Stimulated activated CD4-positive, alpha-beta T cell treated with anti-CD3 and anti-CD28 coated beads, Interleukin-15, amount 100 ng/mL, for 48 hours (primary cell): ENCODE measurements around the gene CRYBB3.
"Not testable (repeated sequence)": the region's sequence is repeated elsewhere in the genome, so short reads cannot be mapped to it uniquely, and the experiment has no call there.

Experiments
- DNase-seq, 2 donors: peaks; one replicate each; pipeline ENCODE4 v3.0.0-alpha.2; 2020; ENCODE audit warnings: low read depth in 2 of 2

The CRYBB3 gene

DNA sequence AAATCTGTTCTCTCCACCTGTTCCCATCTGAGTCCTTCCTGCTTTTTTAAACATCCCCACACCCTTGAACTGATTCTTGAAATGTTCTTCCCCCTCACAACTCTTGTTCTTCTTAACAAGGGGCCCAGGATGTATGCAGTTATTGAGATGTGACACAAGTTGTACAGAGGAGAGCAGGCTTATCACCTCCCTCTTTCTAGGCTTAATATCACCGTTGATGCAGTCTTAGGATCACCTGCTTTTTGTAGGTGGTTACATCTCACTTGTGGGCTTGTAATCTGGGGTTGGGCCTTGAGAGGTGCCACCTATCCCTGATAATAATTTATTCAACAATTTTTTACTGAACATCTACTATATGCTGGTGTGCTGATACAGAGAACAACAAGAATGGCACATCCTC, 6.2 kb downstream of the CRYBB3 start:
- DNase-seq = no peak

DNA sequence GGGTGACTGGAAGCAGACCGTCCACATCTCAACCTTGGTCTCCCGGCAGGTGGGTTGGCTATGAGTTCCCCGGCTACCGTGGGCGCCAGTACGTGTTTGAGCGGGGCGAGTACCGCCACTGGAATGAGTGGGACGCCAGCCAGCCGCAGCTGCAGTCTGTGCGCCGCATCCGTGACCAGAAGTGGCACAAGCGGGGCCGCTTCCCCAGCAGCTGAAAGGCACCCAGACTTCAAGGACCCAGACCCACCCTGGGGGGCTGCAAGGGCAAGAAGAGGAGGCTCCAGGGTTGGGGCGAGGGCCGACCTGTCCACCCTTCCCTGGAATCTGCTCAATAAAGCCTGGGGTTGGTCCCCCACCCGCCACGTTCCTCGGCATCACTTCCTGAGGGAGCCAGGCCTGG, 7.3 kb downstream of the CRYBB3 start:
- no peak for DNase-seq

DNA sequence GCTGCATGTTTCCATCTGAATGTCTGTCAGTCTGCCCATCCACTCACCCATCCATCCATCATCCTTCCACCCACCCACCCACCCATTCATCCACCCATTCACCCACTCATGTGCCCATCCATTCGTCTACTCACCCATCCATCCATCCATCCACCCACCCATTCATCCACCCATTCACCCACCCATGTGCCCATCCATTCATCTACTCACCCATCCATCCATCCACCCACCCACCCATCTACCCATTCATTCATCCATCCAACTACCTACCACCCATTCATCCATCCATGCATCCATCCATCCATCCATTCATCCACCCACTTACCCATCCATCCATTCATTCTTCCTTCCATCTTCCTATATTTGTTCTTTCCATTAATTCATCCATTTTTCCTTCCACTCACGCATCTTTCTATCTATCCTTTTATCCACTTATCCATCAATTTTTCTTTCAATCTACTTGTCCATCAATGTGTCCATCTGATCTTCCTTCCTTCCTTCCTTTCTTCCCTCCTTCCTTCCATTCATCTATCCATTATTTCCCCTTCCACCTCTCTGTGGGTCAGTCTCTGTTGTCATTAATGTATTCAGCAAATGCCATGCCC, 8.0 kb downstream of the CRYBB3 start:
- DNase-seq = no peak

DNA sequence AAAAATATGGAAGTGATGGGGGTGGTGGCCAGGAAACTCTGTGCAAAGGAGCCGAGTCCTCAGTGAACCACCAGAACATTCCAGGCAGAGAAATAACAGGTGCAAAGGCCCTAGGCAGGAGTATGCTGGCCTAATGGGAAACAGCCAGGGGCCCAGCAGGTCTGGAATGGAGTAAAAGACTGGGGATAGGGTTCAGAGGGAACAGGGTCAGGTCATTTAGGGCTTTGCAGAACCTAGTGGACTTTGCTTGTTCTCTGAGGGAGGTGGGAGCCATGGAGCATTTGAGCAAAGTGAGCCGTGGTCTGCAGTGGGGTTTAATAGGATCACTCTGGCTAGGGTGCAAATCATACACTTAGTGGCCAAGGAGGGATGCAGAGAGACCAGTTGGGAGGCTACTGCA, 8.7 kb downstream of the CRYBB3 start:
- no peak for DNase-seq

DNA sequence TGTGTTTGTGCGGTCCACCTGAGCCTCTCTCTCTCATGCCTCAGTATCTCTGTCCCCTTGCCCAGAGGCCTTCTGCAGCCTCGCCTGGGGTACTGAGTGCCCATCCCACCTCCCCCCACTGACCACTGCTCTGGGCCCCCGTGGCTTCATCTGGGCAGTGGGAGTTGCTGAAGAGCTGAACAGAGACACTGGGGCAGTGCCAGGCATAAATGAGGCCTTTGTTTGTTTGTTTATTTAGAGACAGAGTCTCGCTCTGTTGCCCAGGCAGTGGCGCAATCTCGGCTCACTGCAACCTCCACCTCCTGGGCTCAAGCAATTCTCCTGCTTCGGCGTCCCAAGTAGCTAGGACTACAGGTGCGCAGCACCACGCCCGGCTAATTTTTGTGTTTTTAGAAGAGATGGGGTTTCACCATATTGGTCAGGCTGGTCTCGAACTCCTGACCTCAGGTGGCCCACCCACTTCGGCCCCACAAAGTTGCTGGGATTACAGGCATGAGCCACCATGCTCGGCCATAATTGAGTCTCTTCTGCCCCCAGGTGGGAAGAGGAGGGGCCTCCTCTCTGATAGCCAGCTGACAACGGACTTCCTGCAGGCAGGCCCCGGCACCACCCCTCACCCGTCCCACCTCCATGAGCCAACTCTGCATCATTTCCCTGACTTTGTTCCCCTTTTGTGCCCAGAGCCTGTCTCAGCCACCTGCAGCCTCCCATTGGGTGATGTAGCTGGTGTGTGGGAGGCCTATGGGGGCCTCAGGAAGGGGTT, 9.3 kb downstream of the CRYBB3 start:
- DNase-seq = no peak

DNA sequence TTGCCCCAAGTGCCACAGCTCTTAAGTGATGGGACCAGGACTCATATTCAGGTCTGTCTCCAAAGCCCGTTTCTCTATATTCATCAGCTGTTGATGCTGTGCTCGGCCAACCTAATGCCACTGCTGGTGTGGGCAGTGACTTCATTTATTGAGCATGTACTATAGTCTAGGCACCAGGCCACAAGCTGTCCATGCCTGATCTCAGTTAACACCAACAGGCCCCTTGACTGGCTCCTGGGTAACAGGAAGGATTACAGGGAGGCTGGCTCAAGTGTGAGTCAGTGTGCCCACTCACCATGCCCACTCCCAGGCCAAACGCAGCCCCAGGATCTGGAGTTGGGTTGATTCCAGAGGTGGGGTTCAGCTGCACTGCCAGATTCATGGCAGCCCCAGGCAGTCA, 11.1 kb downstream of the CRYBB3 start:
- no peak for DNase-seq

DNA sequence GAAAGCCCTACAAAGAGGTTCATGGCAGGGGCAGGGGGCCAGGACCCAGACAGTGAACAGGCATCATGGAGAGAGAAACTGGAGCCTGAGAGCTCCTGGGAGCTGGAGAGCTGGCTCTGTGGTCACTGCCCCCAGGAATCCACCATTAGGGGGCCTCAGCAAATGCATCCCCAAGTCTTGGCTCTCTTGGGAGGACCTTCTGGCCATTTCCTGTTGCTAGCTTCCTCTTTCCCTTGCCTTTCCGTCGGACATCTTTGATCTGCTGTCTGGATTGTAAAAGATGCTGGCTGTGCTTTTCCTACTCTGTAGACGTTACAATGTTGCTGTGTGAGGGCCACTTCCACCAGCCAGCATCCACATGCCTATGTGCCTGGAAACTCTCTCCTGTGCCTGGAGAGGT, 12.7 kb downstream of the CRYBB3 start:
- DNase-seq = no peak

DNA sequence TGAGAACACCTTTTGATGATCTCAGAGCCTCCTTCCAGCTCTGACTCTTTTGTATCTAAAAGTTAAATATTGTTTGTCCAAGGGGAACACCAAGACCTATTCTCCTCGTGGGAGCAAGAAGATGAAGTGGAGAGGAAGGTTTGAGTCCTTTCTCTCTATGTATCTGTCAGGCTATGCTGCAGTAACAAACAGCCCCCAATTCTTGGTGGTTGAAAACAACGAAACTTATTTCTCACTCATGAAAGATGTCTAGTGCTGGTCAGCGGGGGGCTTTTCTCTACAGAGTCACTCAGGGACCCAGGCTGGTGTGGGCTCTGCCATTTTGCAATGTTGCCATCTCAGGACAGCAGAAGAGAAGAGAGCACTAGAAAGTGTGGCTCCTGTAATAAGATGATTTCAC, 13.6 kb downstream of the CRYBB3 start:
- no peak for DNase-seq

DNA sequence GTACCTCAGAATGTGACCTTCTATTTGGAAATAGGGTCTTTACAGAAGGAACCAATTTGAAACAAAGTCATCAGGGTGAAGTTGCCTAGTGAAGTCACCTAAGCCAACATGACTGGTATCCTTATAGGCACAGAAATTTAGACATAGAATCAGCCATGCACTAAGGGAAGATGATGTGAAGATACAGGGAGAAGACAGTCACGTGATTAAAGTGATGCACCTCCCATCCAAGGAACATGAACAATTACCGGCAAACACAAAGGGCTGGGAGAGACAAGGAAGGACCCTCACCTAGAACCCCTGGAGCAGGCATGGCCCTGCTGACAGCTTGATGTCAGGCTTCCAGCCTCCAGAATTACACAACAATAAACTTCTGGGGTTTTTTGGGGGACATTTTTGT, 16.6 kb downstream of the CRYBB3 start:
- DNase-seq = no peak

DNA sequence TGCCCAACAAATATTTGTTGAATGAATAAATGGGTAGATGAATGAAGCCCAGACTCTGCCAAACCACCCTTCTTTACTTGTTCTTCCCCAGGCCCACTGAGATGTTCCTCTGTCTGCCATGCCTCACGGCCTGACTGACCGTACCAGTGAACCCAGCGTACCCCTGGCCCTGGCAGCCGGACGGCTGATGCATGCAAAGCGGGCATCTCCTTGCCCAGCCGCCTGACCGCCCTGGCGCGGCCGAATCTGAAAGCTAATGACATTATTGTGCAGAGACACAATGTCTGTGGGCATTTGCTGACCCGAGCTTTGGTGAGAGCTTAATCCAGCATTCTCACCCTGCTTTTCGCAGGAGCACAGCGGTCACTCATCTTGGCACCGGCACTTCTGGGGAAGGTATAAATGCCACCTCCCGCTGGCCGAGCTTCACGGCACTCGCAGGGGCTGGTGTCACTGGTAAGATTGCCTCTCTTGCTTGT, 19.6 kb downstream of the CRYBB3 start, which contains the start of gene CRYBB2:
Gene CRYBB2 (plus strand): TSS at position 429 of the 479 bp plus-strand sequence. CDS start 1,791 bp downstream, outside the sequence.
- no peak for DNase-seq

DNA sequence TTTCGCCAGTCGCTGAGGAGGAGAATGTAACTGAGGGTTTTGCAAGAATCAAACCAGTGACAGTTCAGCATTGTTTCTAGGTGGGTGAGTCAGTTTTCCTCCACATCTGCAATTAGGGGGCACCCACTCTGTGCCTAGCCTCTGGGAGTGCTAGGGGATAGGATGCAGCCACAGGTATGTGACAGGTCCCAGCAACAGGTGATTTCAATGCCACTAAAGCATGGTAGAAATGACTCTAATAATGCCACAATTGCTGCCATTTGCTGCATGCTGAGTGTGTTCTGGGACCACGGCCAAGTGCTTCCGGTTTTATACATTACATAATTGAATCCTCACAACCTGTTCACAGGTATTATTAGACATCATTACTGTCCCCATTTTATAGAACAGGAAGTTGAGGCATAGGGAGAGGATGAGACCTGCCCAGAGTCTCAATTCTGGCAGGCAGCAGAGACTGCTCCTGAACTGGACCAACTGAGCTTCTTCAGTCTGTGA, 20.3 kb downstream of the CRYBB3 start:
- DNase-seq = no peak

DNA sequence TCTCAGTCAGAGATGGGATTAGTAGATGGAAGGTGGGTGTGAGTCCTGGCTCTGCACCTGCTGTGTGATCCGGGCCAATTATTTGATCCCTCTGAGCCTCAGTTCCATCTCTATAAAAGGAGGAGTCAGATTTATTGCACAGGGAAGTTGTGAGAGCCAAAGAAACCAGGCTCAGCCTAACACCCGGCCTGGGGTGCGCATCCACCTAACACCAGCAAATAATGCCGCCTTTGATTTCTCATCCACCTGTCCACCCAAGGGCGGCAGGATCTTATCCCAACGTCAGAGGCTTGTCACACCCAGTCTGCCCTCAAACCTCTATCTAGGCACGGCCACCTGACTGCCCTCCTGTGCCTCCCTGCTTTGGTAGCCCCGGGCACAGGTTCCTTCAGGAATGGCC, 22.1 kb downstream of the CRYBB3 start:
- no peak for DNase-seq

DNA sequence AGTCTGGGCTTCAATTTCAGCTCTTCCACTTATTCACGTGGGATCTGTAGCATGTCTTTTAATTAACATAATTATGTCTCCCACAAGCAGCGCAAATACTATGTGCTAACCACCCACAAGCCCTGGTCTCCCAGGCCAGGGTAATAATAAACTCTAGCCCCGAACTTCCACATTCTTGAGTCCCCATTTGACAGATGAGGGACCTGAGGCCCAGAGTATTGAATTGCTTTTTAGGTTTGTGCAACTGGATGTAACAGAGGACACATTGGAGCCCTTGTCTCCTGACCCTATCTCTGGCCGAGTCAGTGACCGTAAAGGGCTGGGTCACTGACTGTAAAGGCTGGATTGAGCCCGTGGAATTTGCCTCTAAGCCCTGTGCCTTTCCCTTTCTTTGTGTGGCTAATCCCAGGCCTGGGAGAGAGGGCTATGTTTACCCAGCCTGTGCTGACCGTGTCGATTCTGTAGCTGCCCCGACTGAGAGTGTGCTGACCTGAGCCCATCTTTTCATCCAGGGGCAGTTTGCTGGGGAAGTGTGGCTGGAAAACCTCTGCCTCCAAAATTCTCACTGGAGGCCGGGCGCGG, 23.7 kb downstream of the CRYBB3 start:
- DNase-seq = no peak

DNA sequence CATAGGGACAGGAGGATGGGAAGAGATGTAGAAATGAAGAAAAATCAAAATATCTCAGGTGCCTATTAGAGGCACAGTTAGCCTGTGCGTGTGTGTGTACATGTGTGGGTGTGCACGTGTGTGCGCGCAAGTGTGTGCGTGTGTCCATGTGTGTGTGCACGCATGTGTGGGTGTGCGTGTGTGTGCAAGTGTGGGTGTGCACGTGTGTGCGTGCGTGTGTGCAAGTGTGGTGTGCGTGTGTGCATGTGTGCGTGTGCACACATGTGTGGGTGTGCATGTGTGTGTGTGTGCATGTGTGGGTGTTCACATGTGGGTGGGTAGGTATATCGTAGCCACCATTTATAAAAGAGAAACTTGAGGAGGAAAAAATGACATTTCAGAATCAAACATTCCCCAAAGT, 29.2 kb downstream of the CRYBB3 start:
- DNase-seq = no peak

DNA sequence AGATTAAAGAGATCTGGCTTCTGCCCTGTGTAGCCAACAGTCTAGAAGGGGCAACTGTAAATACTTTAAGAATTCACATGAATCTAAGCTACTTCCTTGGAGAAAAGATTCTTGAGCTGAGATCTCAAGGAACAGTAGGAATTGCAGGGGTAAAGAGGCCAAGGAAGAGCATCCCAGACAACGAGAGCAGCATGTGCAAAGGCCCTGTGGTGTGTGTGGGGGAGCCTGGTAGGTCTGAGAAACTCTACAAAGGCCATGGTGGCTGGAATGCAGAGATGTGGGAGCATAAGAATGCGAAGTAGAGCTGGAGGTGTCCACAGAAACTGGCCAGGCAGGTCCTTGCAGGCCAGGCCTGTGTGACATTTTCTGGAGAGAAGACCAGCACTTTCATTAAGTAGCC, 31.1 kb downstream of the CRYBB3 start:
- not testable (repeated sequence) for DNase-seq

DNA sequence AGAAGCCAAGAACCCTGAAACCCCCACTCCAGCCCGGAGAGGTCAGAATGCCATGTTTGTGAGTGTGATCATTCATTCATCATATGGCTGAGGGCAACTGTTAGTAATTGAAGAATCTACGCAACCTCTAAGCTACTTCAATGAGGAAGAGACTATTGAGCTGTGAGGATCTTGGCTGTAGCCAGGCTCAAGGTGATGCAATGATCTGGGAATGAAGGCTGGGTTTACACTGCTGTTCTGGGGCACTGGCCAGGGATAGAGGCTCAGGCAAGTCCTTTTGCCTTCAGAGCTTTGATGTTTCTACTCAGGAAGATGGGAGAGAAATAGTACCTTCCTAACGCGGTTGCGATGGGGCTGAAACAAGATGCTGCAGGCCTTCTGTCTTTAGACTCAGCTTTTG, 32.6 kb downstream of the CRYBB3 start:
- no peak for DNase-seq

DNA sequence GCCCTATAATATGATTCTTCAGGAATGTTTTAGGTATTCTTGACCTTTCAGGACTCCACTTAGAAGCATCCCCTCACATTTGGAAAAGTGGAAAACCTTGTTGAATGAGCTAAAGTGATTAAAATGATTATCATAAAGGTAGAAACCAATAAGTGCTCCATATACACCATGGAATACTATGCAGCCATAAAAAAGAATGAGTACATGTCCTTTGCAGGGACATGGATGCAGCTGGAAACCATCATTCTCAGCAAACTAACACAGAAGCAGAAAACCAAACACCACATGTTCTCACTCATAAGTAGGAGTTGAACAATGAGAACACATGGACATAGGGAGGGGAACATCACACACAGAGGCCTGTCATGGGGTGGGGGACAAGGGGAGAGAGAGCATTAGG, 34.0 kb downstream of the CRYBB3 start:
- not testable (repeated sequence) for DNase-seq

DNA sequence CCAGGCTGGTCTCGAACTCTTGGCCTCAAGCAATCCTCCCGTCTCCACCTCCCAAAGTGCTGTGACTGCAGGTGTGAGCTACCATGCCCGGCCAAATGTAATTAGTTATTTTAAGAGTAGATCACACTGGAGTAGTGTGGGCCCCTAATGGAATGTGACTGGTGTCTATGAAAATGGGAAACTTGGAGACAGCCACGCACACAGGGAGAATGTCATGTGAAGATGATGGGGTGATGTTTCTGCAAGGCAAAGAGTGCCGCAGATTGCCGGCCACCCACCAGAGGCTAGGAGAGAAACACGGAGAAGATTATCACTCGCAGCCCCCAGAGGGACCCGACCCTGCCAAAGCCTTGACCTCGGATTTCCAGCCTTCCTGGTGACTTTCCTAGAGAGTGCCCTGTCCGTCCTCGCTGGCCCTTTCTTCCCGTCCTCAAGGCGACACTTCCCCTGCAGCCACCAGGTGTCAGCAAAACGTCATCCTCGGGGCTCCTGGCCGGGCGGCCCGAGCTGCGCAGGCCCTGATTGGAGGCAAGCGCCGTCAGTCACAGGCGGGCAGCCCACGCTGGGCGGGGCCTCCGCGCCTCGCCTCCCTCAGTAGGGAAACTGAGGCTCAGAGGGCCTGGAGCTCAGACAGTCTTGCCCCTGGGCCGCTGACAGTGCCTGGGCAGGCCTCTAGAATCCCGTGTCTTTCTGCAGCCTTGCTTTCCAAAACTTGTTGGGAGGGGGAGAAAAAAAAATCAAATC, 36.1 kb downstream of the CRYBB3 start:
- DNase-seq = peak; percentile 51 to 72

DNA sequence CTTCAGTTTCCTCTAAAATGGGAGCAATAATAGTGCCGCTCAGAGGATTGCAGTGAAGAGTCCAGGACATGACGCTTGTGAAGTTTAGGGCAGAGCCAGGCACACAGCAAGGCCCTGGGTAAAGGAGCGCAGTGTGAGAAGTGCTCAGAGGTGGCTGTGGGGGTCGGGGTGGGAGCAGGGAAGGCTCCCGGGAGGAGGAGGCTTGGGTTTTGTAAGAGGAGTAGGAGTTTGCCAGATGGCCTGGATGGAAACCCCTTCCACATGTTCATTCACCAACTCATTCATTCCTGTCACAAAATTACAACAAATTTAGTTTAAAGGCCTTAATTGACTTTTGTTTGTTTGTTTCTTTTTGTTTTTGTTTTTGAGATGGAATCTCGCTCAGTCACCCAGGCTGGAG, 36.8 kb downstream of the CRYBB3 start:
- no peak for DNase-seq

DNA sequence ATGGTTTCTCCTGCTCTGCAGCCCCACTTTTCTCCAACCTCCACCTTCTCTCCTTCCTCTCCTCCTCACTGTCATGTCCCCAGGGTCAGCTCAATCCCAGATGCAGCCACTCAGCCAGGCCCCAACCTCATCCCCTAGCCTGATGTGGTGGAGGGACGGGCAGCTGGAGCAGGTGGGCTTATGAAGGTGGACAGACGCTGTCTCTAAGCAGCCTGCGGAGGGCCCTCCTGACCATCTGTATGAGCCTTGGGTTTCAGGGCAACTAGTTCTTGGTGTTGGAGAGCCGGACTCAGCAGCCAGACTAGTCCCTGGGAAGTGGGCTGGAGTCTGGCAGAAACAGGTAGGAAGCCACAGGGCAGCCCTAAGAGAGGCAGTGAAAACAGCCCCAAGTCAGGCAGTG, 37.8 kb downstream of the CRYBB3 start:
- no peak for DNase-seq

DNA sequence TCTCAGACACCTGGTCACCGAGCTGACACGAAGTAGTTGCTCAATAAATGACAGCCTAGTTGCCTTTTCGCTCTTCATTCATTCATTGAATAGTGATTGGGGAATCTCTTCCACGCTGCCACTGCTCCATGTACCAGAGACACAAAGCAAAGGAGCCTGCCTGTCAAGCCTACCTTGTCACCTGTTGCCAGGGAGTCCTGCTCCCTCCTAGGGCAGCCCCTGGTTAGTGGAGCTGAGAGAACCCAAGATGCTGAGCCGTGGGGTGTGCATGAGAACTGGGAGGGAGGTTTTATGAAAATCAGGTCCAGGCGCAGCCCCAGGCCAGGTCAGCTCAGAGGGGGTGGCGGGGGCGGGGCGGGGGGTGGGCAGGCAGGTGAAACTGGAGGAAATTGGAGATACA, 38.4 kb downstream of the CRYBB3 start:
- not testable (repeated sequence) for DNase-seq

DNA sequence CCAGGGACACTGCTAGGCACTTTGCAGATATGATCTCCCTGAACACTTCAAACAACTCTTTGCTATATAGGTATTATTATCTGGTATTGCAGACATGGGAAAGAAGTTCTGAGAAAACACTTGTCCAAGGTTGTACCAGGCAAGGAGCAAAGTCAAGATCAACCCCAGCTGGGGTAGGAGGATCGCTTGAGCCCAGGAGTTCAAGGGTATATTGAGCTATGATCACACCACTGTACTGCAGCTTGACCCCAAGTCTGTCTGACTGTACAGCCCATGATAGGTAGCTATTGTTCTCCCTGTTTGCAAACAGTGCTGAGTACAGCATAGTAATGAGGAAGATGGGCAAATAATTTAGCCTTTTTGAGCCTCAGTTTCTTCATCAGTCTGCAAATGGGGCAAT, 55.5 kb downstream of the CRYBB3 start:
- DNase-seq = not testable (repeated sequence)
